Dendritic cell treated with granulocyte-macrophage colony-stimulating factor and Interleukin-4, amounts not matched to agents 40 ng/mL and 50 ng/mL, for 4 days (primary cell): Measurements from ENCODE around the gene BRINP1.

ENCODE experiments used
- H3K27ac Mint-ChIP-seq: one replicate; pipeline ENCODE4 v1.8.0; 2022; ENCODE audit warnings: mild to moderate bottlenecking, mixed read lengths
- H3K27me3 Mint-ChIP-seq: one replicate; pipeline ENCODE4 v1.8.0; 2022; ENCODE audit warnings: mild to moderate bottlenecking, mixed read lengths
- H3K36me3 Mint-ChIP-seq: one replicate; pipeline ENCODE4 v1.8.0; 2022; ENCODE audit warnings: low read depth, mixed read lengths
- H3K4me1 Mint-ChIP-seq: one replicate; pipeline ENCODE4 v1.8.0; 2022; ENCODE audit warnings: low read depth, mixed read lengths
- H3K4me3 Mint-ChIP-seq: one replicate; pipeline ENCODE4 v1.8.0; 2022; ENCODE audit warnings: mild to moderate bottlenecking, moderate library complexity, mixed read lengths
- H3K9me3 Mint-ChIP-seq: one replicate; pipeline ENCODE4 v1.8.0; 2022; ENCODE audit warnings: mixed read lengths
- intact Hi-C: fragments of 100-400 bp; cut with micrococcal nuclease; formaldehyde crosslinking; loops from one replicate; pipeline ENCODE4 v1.15.0; 2022

BRINP1 gene

GRCh38 chr9:119137479-119137878 lies 231.8 kb downstream of the BRINP1 start:
- no peak overlapping the region for H3K4me3 Mint-ChIP-seq
- peaks cover 9% of the 10 kb centered on the region for H3K9me3 Mint-ChIP-seq
- H3K27ac Mint-ChIP-seq, result no peak overlapping the region
- intact Hi-C loops, result no loop called here
- H3K4me1 Mint-ChIP-seq, result no peaks in the 10 kb centered on the region
- no peaks in the 10 kb centered on the region for H3K36me3 Mint-ChIP-seq
- no peaks in the 10 kb centered on the region for H3K27me3 Mint-ChIP-seq

GRCh38 chr9:119126040-119126439 lies 243.2 kb downstream of the BRINP1 start:
- H3K4me3 Mint-ChIP-seq, result no peak overlapping the region
- H3K9me3 Mint-ChIP-seq, result no peaks in the 10 kb centered on the region
- H3K36me3 Mint-ChIP-seq, result no peaks in the 10 kb centered on the region
- H3K27ac Mint-ChIP-seq, result no peak overlapping the region
- no peaks in the 10 kb centered on the region for H3K27me3 Mint-ChIP-seq
- intact Hi-C loops, result no loop called here
- H3K4me1 Mint-ChIP-seq, result no peaks in the 10 kb centered on the region

- no peaks in the 10 kb centered on the region for H3K4me1 Mint-ChIP-seq
- no peak overlapping the region for H3K4me3 Mint-ChIP-seq
- H3K27ac Mint-ChIP-seq, result no peak overlapping the region
- H3K36me3 Mint-ChIP-seq, result no peaks in the 10 kb centered on the region
- no peaks in the 10 kb centered on the region for H3K9me3 Mint-ChIP-seq
- no peaks in the 10 kb centered on the region for H3K27me3 Mint-ChIP-seq
- intact Hi-C loops, result no loop called here
Measured at GRCh38 chr9:119121899-119122298, 247.3 kb downstream of the BRINP1 start.

- H3K4me3 Mint-ChIP-seq, result no peak overlapping the region
- no peaks in the 10 kb centered on the region for H3K4me1 Mint-ChIP-seq
- no peaks in the 10 kb centered on the region for H3K36me3 Mint-ChIP-seq
- H3K27ac Mint-ChIP-seq, result no peak overlapping the region
- H3K9me3 Mint-ChIP-seq, result peaks cover 9% of the 10 kb centered on the region
- H3K27me3 Mint-ChIP-seq, result no peaks in the 10 kb centered on the region
- intact Hi-C loops, result no loop called here
Measured at GRCh38 chr9:119117409-119117808, 251.8 kb downstream of the BRINP1 start.
